Glutamatergic neuron (in vitro differentiated cells): ENCODE measurements around the gene KLK12. TPM values are rescaled to one million over a fixed set of nuclear protein-coding genes. Genes with fewer than 3 reads are reported as not detected.

Experiments used
- DNase-seq: peaks from one replicate; pipeline ENCODE4 v3.0.0; 2022
- H3K27ac Mint-ChIP-seq: one replicate; pipeline ENCODE4 v1.8.0; 2020; ENCODE audit warnings: mild to moderate bottlenecking, mixed read lengths, inconsistent platforms; ENCODE audit not compliant: unreplicated experiment
- H3K27me3 Mint-ChIP-seq: one replicate; pipeline ENCODE4 v1.8.0; 2020; ENCODE audit warnings: mild to moderate bottlenecking, moderate library complexity, mixed read lengths, inconsistent platforms; ENCODE audit not compliant: unreplicated experiment
- H3K36me3 Mint-ChIP-seq: one replicate; pipeline ENCODE4 v1.8.0; 2020; ENCODE audit warnings: mild to moderate bottlenecking, mixed read lengths, inconsistent platforms; ENCODE audit not compliant: unreplicated experiment
- H3K4me1 Mint-ChIP-seq: one replicate; pipeline ENCODE4 v1.8.0; 2020; ENCODE audit warnings: mild to moderate bottlenecking, low read depth, mixed read lengths, inconsistent platforms; ENCODE audit not compliant: unreplicated experiment
- H3K4me3 Mint-ChIP-seq: one replicate; pipeline ENCODE4 v1.8.0; 2020; ENCODE audit warnings: mild to moderate bottlenecking, mixed read lengths, inconsistent platforms; ENCODE audit not compliant: unreplicated experiment
- H3K9me3 Mint-ChIP-seq: one replicate; pipeline ENCODE4 v1.8.0; 2020; ENCODE audit warnings: mild to moderate bottlenecking, moderate library complexity, mixed read lengths, inconsistent platforms; ENCODE audit not compliant: unreplicated experiment
- CTCF ChIP-seq: fragments of 200-600 bp; sonication (generic); IDR thresholded peaks from one replicate; pipeline ENCODE4 v1.5.0; 2021; ENCODE audit not compliant: partially characterized antibody, unreplicated experiment
- total RNA-seq: library from RNA; stranded (reverse); fragmentation: NEBNext Ultra II Directional; extraction: Animal tissue kit (Norgen Biotek cat#: 25700); gene quantifications from one replicate; pipeline ENCODE4 v1.2.1, GENCODE V29; 2021; ENCODE audit not compliant: unreplicated experiment

Gene KLK12
- total RNA-seq, 1 donor from 2014 or later: 0.66 TPM

- H3K36me3 Mint-ChIP-seq: no peaks in the 10 kb centered on the region
- peaks cover 1% of the 10 kb centered on the region for H3K9me3 Mint-ChIP-seq
- H3K27me3 Mint-ChIP-seq: peaks cover 8% of the 10 kb centered on the region
- H3K27ac Mint-ChIP-seq: no peak overlapping the region
- no peak for TF ChIP-seq CTCF
- no peak overlapping the region for H3K4me3 Mint-ChIP-seq
- DNase-seq: no peak
- H3K4me1 Mint-ChIP-seq: no peaks in the 10 kb centered on the region
These were observed 28.4 kb downstream of the KLK12 start for GRCh38 chr19:51006406-51006805.

GRCh38 chr19:51005248-51005647 is 29.6 kb downstream of the KLK12 start:
- peaks cover 10% of the 10 kb centered on the region for H3K27me3 Mint-ChIP-seq
- no peak overlapping the region for H3K4me3 Mint-ChIP-seq
- peaks cover 1% of the 10 kb centered on the region for H3K9me3 Mint-ChIP-seq
- no peak for TF ChIP-seq CTCF
- no peak for DNase-seq
- no peaks in the 10 kb centered on the region for H3K36me3 Mint-ChIP-seq
- no peaks in the 10 kb centered on the region for H3K4me1 Mint-ChIP-seq
- H3K27ac Mint-ChIP-seq: no peak overlapping the region

GRCh38 chr19:51003316-51003715 is 31.5 kb downstream of the KLK12 start:
- DNase-seq: no peak
- Mint-ChIP-seq H3K27ac (no peak overlapping the region), H3K9me3 (peaks cover 1% of the 10 kb centered on the region), H3K4me3 (no peak overlapping the region), H3K27me3 (peaks cover 13% of the 10 kb centered on the region), H3K4me1 (no peaks in the 10 kb centered on the region), H3K36me3 (no peaks in the 10 kb centered on the region)
- no peak for TF ChIP-seq CTCF

GRCh38 chr19:51002542-51003311 is 32.1 kb downstream of the KLK12 start:
- no peak overlapping the region for H3K27ac Mint-ChIP-seq
- no peaks in the 10 kb centered on the region for H3K4me1 Mint-ChIP-seq
- H3K9me3 Mint-ChIP-seq: peaks cover 1% of the 10 kb centered on the region
- H3K4me3 Mint-ChIP-seq: no peak overlapping the region
- peak; percentile 43 for DNase-seq
- no peaks in the 10 kb centered on the region for H3K36me3 Mint-ChIP-seq
- no peak for TF ChIP-seq CTCF
- H3K27me3 Mint-ChIP-seq: peaks cover 16% of the 10 kb centered on the region

- Mint-ChIP-seq H3K4me1 (no peaks in the 10 kb centered on the region), H3K9me3 (peaks cover 1% of the 10 kb centered on the region), H3K27ac (no peak overlapping the region), H3K36me3 (no peaks in the 10 kb centered on the region), H3K27me3 (peaks cover 12% of the 10 kb centered on the region), H3K4me3 (no peak overlapping the region)
- no peak for TF ChIP-seq CTCF
- no peak for DNase-seq
These were observed 32.7 kb downstream of the KLK12 start for GRCh38 chr19:51002089-51002532.
